ENCODE measurements around the gene CACNA2D4.

The CACNA2D4 gene

DNA sequence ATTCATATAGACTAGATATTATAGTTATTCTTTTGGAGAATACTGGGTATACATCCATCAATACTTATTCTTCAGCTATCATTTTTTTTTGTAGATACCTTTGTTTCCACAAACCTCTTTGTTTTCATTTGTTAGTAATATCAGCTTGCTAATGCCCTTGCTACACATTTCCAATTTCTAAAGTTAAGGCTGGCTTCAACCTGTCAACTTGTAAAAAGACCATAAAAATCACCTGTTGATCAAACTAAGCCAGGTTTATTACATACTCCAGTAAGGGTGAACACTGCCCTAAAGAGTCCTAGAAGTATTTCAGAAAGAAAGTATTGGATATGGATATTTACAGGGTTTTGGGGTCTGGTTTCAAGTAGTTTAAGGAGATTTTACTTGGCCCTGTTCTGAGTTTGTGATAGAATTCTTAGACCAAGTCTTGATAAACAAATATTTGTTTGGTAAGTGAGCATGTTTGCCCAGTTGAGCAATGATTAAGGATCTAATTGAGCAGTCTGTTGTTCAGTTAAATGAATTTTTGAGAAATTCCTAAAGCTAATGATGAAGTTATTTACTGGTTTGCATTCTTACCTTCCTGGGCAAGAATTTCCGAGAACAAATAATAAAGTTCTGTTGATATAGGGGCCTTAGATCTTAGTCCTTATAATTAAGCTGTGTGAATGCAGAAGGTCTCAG lies 150.9 kb downstream of the CACNA2D4 start:
- DNase-seq, result no peak

DNA sequence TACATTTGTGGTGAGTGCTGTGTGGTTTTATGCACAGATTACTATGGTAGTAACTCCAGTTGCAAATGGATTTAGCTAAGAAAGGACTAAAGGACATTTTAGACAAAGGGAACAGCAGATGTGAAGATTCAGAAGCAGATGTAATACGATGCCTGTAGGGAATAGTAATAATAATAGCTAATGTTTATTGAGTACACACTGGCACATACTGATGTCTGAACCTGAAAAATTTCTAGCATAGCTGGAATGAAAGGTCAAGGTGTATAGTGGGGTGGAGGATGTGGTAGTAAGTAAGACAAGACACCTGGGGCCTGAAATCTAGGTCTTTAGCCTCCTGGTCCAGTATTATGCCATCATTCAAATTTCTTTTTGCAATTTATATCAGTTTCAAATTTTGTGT lies 152.3 kb downstream of the CACNA2D4 start:
- no peak for DNase-seq

DNA sequence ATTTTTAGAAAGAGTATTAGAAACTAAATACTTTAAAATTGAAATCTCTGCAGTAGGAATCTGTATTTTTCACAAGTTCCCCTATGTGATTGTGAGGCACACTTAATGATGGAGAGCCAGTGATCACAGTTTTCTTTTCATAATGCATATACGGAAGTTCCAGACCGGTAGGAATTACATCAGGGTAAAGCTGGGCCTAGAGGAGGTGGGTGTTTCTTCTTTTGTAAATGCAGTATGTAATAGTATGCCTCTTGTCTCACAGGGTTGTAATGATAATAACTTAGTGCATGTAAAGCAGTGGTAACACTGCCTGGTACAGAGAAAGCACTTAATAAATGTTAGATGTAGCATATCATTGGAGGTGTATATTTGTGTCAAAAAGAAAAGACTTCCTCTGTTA lies 155.3 kb downstream of the CACNA2D4 start:
- DNase-seq, result no peak

DNA sequence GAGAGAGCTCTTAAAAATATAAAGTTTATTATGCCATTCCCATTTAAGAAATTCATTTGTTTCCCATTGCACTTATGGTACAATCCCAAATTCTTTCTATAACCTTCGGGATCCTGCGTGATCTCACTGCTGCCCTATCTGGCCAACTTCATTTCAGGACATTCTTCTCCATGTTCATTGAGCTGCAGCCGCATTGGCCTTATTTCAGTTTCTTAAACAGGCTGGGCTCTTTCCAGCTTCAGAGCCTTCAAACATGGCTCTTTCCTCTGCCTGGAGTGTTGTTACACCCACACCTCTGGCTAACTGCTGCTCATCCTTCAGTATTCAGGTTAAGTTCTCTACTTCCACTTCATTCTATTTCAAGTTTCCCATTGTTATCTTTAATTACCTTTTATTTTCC lies 156.6 kb downstream of the CACNA2D4 start:
- DNase-seq, result no peak

DNA sequence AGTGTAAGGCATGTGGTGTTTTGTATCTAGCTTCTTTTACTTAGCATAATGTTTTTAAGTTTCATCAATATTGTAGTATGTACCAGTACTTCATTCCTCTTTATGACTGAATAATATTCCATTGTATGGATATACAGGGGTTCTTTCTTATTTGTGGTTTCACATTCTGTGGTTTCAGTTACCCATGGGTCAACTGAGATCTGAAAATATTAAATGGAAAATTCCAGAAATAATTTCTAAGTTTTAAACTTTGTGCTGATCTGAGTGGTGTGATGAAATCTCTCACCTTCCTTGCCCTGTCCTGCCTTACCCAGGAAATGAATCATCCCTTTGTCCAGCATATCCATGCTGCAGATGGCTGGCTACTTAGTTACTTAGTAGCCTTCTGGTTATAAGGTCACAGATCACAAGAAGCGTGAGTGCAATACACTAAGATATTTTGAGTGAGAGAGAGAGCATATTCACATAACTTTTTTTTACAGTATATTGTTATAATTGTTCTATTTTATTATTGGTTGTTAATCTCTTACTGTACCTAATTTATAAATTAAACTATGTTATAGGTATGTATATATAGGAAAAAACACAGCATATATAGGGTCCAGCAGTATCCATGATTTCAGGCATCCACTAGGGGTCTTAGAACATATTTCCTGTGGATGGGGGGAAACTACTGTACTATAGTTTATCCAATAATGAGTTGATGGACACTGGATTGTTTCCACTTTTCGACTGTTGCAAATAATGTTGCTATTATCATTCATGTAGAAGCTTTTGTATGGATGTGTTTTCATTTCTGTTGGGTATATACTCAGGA lies 157.7 kb downstream of the CACNA2D4 start:
- DNase-seq, result no peak

DNA sequence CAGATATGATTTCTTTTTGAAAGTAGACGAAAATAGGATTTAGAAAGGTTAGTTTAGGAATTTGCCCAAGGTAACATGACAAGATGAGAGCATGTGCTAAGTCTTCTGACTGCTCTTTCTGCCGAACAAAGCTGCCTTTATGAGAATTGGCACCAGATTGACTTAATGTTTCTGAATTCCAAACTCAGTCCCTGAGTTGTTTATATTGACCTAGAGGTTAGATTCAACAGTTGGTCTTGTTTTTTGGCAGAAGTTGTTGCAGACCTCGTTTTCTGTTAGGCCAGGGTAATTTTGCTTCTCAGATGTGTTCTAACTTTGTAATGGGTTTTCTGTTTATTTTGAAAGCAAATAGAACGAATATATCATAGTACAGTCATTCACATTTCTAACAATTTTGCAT lies 159.6 kb downstream of the CACNA2D4 start:
- no peak for DNase-seq

DNA sequence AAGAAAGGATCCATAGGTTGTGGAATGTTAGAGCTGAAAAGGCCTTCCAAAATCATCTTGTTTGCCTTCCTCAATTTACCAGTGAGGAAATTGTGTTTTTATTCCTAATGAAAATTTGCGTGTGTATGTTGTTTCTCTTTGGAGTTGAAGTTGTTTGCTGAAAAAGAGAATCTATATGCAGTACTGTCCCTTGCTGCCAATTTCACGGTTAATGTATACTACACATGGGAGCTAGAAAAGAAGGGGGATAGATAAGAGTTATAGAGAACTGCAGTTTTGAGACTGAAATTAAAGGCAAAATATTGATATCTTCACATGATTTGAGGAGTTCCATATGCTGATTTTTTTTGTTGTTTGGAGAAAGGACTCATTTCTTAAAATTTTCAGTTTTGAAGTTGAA lies 160.1 kb downstream of the CACNA2D4 start:
- DNase-seq, result no peak

DNA sequence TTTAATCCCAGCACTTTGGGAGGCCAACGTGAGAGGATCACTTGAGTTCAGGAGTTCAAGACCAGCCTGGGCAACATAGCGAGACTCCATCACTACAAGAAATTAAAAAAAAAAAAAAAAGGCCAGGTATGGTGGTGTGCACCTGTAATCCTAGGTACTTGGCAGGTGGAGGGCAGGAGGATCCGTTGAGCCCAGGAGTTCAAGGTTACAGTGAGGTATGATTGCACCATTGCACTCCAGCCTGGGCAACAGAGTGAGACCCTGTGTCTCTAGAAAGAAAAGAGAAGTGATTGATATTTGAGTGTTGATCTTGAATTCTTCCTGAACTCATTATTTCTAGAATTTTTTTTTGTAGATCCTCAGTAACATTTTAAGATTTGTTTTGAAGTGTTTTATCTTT lies 168.2 kb downstream of the CACNA2D4 start:
- no peak for DNase-seq

DNA sequence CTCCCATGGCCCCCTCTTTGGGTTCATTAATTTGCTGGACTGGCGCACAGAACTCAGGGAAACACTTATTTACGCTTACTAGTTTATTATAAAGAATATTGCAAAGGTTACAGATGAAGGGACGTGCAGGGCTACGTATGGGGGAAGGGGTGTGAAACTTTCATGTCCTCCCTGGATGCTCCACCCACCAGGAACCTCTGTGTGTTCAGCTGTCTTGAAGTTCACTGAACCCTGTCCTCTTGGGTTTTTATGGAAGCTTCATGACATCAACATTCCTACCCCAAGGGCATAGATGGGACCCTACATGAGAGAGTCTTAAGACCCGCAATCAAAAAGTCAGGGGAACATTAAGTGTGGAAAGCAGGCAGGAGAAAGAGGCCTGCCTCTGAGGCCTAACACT lies 169.4 kb downstream of the CACNA2D4 start:
- DNase-seq, result no peak

DNA sequence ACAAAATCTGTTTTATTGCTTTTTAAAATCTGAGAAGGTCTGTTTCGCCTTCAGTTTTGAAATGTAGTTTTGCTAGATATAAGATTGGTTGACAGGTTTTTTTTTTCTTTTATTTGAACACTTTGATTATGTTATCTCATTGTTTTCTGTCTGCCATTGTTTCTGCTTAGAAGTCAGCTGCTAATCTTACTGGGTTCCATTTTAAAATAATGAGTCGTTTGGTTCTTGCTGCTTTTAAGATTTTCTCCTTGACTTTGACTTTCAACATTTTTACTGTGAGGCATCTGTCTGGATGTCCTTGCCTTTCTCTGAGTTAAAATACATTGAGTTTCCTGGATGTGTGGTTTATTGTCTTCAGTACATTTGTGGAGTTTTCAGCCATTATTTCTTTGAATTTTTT lies 170.8 kb downstream of the CACNA2D4 start:
- no peak for DNase-seq

DNA sequence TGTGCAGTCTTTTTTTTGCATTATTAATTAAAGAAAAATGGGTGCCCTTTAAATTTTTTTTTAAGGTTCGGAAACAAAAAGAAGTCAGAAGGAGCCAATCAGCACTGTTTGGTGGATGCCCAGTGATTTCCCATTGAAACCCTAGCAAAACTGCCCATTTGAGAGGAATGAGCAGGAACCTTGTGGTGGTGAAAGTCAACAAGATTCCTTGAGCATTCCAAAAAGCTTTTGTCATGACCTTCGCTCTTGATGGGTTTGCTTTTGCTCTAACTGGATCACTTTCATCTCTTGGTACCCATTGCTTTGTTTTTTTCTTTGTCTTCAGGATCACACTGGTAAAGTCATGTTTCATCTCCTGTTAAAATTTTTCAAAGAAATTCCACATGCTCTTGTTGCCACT lies 173.5 kb downstream of the CACNA2D4 start:
- DNase-seq, result no peak
